ENCODE measurements around the gene CACNA2D3. TPM values are rescaled to one million over a fixed set of nuclear protein-coding genes. Genes with fewer than 3 reads are reported as not detected.

CACNA2D3 gene
- total and polyA plus RNA-seq, 4 donors: 0.38 to 2.5 (median 1.1) TPM

DNA sequence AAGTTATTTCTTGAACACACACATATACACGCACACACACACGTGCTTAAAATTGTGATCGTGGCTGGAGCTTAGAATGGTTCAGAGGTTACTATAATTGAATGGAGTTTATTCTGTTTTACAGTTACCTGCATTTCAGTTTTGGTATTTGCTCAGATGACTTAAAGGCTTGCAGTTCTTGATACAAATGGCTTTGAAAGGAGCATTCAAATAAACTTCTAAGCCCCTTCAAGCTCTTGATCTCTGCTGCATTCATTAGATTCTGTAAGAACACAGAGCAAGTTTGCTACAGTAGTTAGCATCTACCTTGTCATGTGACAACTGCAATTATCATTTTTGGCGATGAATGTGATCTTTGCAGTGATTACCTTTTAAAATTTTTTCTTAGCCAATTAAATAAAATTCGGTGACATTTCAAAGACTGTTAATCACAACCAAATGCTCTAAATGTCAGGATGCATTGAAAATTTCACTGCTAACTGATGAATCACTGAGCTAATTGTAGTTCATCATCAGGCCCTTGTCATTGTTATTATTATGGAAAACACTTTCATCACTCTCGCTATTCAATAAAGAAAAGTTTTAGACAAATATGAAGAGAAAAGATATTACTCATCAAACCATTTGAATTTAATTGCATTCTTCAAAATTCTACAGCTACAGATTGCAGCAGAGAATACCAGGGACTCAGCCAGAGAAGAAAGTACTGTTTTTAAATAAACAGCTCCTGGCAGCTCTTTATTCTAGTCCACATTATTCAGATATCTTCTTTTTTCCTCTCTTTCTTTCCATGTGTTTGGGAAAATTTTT is 509.4 kb downstream of the CACNA2D3 start:
- H3K9me3 ChIP-seq (ENCODE audit: control insufficient read depth in 4 of 4, insufficient read depth in 3 of 4, low read length in 3 of 4): no peaks in the 10 kb centered on the region
- H3K27me3 ChIP-seq (ENCODE audit: control insufficient read depth in 3 of 3, insufficient read depth in 3 of 3, low read length in 2 of 3): peaks cover 0 to 16% (median 5%) of the 10 kb centered on the region in 3 donors
- no peak overlapping the region for H3K27ac ChIP-seq (ENCODE audit: low read depth in 1 of 2, low read length in 1 of 2)
- DNase-seq (no peak), ATAC-seq (ENCODE audit: insufficient read depth, low FRiP score) (no peak)
- no peak overlapping the region for H3K9ac ChIP-seq (ENCODE audit: insufficient read depth in 1 of 2, low read length in 2 of 2)
- no peaks in the 10 kb centered on the region for H3K36me3 ChIP-seq (ENCODE audit: control insufficient read depth in 4 of 4, insufficient read depth in 4 of 4, low read length in 4 of 4)
- 92 to 93% methylated on average over 6 of the region's 6 CpGs for WGBS, 2 donors
- H3K4me1 ChIP-seq (ENCODE audit: control insufficient read depth in 5 of 5, insufficient read depth in 5 of 5, low read length in 5 of 5): no peaks in the 10 kb centered on the region
- TF ChIP-seq, protein P1, sequence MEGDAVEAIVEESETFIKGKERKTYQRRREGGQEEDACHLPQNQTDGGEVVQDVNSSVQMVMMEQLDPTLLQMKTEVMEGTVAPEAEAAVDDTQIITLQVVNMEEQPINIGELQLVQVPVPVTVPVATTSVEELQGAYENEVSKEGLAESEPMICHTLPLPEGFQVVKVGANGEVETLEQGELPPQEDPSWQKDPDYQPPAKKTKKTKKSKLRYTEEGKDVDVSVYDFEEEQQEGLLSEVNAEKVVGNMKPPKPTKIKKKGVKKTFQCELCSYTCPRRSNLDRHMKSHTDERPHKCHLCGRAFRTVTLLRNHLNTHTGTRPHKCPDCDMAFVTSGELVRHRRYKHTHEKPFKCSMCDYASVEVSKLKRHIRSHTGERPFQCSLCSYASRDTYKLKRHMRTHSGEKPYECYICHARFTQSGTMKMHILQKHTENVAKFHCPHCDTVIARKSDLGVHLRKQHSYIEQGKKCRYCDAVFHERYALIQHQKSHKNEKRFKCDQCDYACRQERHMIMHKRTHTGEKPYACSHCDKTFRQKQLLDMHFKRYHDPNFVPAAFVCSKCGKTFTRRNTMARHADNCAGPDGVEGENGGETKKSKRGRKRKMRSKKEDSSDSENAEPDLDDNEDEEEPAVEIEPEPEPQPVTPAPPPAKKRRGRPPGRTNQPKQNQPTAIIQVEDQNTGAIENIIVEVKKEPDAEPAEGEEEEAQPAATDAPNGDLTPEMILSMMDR (IDR thresholded peaks at IDR 0.05; ENCODE audit: control extremely low read depth, extremely low read depth): no peak
- H3K4me3 ChIP-seq: no peak overlapping the region

DNA sequence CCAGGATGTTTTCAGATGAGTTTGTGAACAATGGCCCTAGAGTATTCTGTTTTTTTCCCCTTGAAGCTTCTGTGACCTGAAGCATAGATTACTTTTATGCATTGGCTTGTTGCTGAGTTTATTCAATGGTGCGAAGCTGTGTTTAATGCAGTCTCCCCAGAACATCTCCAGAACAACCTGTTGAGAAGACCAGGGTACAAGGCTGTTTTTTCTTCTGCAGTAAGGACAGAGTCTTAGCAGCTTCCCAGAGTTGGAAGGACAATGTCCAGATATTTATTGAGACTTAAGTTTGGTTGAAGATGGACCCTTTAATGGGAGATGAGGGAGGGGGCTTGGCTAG is 509.9 kb downstream of the CACNA2D3 start:
- Histone ChIP-seq H3K27me3 (ENCODE audit: control insufficient read depth in 3 of 3, insufficient read depth in 3 of 3, low read length in 2 of 3) (peaks cover 0 to 16% (median 5%) of the 10 kb centered on the region in 3 donors), H3K4me3 (no peak overlapping the region), H3K27ac (ENCODE audit: low read depth in 1 of 2, low read length in 1 of 2) (no peak overlapping the region), H3K4me1 (ENCODE audit: control insufficient read depth in 5 of 5, insufficient read depth in 5 of 5, low read length in 5 of 5) (no peaks in the 10 kb centered on the region), H3K36me3 (ENCODE audit: control insufficient read depth in 4 of 4, insufficient read depth in 4 of 4, low read length in 4 of 4) (no peaks in the 10 kb centered on the region), H3K9me3 (ENCODE audit: control insufficient read depth in 4 of 4, insufficient read depth in 3 of 4, low read length in 3 of 4) (no peaks in the 10 kb centered on the region), H3K9ac (ENCODE audit: insufficient read depth in 1 of 2, low read length in 2 of 2) (no peak overlapping the region)
- DNase-seq (no peak), ATAC-seq (ENCODE audit: insufficient read depth, low FRiP score) (no peak)
- TF ChIP-seq, protein P1 (IDR thresholded peaks at IDR 0.05; ENCODE audit: control extremely low read depth, extremely low read depth): no peak
- 86 to 97% methylated on average over 1 of the region's 1 CpG for WGBS, 2 donors

GRCh38 chr3:54632834-54633233 is 510.5 kb downstream of the CACNA2D3 start:
- DNase-seq (no peak), ATAC-seq (ENCODE audit: insufficient read depth, low FRiP score) (no peak)
- 93 to 96% methylated on average over 6 of the region's 6 CpGs for WGBS, 2 donors
- Histone ChIP-seq H3K9ac (ENCODE audit: insufficient read depth in 1 of 2, low read length in 2 of 2) (no peak overlapping the region), H3K4me3 (no peak overlapping the region), H3K9me3 (ENCODE audit: control insufficient read depth in 4 of 4, insufficient read depth in 3 of 4, low read length in 3 of 4) (no peaks in the 10 kb centered on the region), H3K27ac (ENCODE audit: low read depth in 1 of 2, low read length in 1 of 2) (no peak overlapping the region), H3K36me3 (ENCODE audit: control insufficient read depth in 4 of 4, insufficient read depth in 4 of 4, low read length in 4 of 4) (no peaks in the 10 kb centered on the region), H3K4me1 (ENCODE audit: control insufficient read depth in 5 of 5, insufficient read depth in 5 of 5, low read length in 5 of 5) (no peaks in the 10 kb centered on the region), H3K27me3 (ENCODE audit: control insufficient read depth in 3 of 3, insufficient read depth in 3 of 3, low read length in 2 of 3) (peaks cover 0 to 16% (median 5%) of the 10 kb centered on the region in 3 donors)
- TF ChIP-seq, protein P1 (IDR thresholded peaks at IDR 0.05; ENCODE audit: control extremely low read depth, extremely low read depth): no peak
